Measurements from ENCODE around the gene TMEM184B.

- TF ChIP-seq, protein P1, sequence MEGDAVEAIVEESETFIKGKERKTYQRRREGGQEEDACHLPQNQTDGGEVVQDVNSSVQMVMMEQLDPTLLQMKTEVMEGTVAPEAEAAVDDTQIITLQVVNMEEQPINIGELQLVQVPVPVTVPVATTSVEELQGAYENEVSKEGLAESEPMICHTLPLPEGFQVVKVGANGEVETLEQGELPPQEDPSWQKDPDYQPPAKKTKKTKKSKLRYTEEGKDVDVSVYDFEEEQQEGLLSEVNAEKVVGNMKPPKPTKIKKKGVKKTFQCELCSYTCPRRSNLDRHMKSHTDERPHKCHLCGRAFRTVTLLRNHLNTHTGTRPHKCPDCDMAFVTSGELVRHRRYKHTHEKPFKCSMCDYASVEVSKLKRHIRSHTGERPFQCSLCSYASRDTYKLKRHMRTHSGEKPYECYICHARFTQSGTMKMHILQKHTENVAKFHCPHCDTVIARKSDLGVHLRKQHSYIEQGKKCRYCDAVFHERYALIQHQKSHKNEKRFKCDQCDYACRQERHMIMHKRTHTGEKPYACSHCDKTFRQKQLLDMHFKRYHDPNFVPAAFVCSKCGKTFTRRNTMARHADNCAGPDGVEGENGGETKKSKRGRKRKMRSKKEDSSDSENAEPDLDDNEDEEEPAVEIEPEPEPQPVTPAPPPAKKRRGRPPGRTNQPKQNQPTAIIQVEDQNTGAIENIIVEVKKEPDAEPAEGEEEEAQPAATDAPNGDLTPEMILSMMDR (IDR thresholded peaks at IDR 0.05), result no peak
- TF ChIP-seq ZFX (IDR thresholded peaks at IDR 0.05; ENCODE audit: borderline replicate concordance), result no peak
These were observed 38.5 kb upstream of the TMEM184B start for GRCh38 chr22:38311323-38311620.
